ENCODE results near the gene PBX1.
"Not testable (repeated sequence)": the region's sequence is repeated elsewhere in the genome, so short reads cannot be mapped to it uniquely, and the experiment has no call there.

Gene PBX1

GRCh38 chr1:164558461-164559341 lies at the start of gene PBX1:
TSS of gene PBX1 (plus strand) at chr1:164559184.
- DNase-seq (ENCODE audit: low read depth) = peak; percentile 66

DNA sequence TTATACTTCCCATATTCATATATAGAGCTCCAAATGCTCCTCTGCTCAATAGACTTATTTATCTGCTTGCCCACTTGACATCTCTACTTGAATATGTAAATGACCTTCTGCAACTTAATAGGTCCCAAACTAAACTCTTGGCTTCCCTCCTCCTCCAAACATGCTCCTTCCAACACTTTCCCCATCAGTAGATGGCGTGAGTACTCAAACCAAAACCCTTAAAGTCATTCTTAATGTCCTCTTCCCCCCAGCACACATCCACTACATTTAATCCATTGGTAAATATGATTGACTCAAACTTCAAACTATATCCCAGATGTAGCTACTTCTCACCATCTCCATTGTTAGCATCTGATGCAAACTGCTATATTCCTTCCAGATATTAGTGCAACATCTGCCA lies 48.5 kb upstream of the PBX1 start:
- DNase-seq (ENCODE audit: low read depth) = no peak

- DNase-seq (ENCODE audit: low read depth) = no peak
Measured at GRCh38 chr1:164511001-164511705, 47.8 kb upstream of the PBX1 start.

GRCh38 chr1:164515231-164515630 lies 43.8 kb upstream of the PBX1 start:
- no peak for DNase-seq (ENCODE audit: low read depth)

DNA sequence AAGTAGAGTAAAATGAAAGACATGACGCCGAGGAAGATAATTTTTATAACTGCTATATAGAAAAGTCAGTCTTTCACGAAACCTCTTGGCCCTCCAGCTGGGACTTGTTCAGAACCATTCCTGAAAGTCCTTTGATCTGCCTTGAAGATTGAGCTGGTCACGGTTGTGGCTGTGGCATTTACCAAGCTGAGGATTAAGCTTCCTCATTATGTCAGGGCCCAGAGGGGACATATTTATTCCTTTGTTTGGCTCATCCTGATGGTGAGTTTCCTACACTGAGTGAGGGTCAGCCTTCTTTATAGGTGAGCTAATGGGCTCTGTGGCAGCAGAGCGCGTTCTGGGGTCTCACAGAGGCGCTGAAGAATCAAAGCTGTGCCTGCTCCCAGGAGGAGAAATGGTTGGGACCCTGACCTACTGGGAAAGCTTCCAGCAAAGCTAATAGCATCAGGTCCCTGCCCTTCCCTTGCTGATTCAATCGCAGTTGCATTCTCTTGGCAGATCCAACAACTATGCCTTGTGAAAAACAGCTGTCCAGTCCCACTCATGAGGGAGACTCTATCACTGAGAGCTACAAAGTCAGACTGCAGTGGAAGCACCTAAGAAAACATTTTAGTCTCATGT lies 43.2 kb upstream of the PBX1 start:
- no peak for DNase-seq (ENCODE audit: low read depth)

DNA sequence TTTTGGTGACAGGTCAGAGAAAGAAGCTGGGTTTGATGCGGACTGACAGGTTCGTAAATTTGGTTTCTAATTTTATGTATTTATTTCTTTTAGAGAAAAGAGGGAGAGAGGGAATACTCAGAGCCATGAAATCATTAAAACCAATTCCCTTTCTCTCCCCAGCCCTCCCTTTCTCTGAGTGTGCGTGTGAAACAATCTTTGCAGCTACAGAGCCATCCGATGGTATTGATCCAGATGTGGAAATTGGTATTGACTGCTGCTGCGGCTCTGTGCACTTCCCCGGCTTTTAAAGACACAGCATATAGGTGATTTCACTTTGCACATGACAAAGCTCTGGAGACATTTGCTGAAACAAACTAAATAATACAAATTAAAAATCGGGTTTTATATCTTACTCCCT lies 42.4 kb upstream of the PBX1 start:
- no peak for DNase-seq (ENCODE audit: low read depth)

DNA sequence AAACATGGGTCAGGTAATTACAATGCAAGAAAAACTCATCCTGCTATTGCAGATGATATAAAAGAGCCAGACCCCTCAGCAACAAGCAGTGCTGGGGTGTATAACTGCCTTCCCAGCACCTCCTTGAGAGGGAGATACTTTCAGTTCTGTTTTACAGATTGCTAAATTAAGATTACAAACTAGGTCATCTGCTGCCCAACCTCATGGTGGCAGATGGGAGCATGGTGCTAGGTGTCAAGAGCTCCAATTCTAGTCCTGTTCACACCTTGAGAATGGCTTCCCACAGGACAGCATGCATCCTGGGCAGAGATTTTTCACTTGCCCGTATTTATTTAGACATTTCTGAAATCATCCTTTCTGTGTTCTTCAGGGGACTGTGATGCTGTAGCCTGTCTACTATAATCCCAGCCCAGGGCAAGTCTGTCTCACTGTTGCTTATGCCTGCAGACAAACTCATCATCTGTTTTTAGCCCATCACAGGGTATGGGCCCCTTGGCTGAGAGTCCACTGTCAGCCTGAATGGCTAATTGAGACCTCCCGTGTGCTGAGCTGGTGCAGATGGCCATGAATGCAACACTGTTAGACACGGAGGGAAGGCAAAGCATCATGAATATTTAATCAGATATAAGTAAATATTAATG lies 40.2 kb upstream of the PBX1 start:
- DNase-seq (ENCODE audit: low read depth) = no peak

GRCh38 chr1:164519426-164519825 lies 39.6 kb upstream of the PBX1 start:
- DNase-seq (ENCODE audit: low read depth) = no peak

- DNase-seq (ENCODE audit: low read depth) = no peak
Measured at GRCh38 chr1:164524810-164525209, 34.2 kb upstream of the PBX1 start.

DNA sequence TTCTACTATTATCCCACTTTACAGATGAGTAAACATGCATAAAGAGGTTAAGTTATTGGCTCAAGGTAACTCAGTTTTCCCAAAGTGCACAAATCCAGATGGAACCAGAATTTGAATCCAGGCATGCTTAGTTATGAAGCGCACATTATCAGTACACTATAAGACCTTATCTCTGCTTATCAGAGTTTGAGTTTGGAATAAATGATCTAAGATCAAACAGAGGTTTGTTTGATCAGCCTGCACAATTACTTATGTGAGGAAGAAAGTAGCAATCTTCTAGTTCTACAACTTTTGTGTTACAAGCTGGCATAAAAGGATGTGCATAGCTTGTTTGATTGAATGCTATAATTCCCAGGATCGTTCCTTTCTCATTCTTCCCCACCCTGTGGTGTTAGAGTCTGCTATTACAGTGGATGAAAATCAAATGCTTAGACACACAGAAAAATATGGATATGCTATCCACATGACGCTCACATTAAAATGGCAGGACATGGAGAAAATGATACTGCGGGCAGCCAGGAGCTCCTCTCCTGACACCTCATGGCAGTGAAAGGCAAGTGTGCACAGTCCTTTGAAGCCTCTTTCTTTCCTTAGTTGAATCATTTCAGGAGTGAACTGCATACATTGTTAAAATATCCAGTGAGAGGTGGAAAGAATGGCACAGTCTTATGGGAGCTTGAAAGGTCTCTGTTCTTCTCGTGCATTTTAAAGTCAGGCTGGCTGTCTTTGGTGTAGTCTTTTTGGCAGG lies 23.9 kb upstream of the PBX1 start:
- no peak for DNase-seq (ENCODE audit: low read depth)

DNA sequence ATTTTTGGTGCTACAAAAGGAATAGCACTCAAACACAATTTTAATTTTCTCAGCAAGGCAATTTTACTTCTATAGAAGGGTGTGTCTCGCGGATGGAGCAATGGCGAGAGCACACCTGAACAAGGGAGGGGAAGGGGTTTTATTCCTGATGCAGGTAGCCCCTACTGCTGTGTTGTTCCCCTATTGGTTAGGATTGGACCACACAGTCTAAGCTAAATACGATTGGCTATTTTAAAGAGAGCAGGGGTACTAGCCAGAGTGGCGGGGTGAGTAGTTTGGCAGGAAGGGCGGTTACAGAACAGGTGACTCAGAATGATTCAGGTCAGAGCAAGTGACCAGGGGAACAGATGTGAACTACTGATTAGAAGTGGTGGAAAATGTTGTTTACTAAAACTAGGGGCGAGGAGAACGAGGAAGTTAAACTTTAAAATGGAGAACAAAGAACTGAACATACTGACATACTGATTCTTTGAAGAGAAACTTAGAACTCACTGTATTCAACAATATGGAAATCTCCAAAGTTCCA lies 6.5 kb upstream of the PBX1 start:
- DNase-seq (ENCODE audit: low read depth) = not testable (repeated sequence)

GRCh38 chr1:164557270-164557669 lies 1.7 kb upstream of the PBX1 start:
- DNase-seq (ENCODE audit: low read depth) = no peak

DNA sequence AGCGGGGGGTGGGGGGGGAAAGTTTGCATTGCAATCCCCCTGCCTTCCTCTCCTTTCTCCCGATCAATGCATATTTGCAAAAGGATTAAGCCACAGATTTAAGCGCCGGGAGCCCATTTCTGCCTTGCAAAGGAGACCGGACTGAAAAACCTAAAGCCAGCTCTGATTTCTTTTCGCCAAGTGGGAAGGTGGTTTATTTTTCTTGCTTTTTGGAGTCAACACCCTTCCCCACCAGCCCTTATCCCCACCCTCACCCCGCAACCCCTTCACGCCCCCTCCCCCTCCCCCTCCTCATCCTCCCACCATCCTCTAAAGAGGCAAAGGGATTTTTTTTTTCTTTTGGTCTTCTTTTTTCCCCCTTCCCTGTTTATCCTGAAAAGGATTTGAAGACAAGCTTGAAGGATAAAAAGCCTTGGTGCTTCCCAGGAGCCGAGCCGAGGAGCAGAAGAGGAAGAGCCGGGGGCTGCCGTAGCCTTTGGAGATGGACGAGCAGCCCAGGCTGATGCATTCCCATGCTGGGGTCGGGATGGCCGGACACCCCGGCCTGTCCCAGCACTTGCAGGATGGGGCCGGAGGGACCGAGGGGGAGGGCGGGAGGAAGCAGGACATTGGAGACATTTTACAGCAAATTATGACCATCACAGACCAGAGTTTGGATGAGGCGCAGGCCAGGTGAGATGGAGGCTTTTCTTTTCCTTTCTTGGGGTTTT lies 513 bp downstream of the PBX1 start:
- DNase-seq (ENCODE audit: low read depth) = no peak

- no peak for DNase-seq (ENCODE audit: low read depth)
Measured at GRCh38 chr1:164560121-164560541, 1.1 kb downstream of the PBX1 start.

- no peak for DNase-seq (ENCODE audit: low read depth)
Measured at GRCh38 chr1:164560556-164560955, 1.6 kb downstream of the PBX1 start.

DNA sequence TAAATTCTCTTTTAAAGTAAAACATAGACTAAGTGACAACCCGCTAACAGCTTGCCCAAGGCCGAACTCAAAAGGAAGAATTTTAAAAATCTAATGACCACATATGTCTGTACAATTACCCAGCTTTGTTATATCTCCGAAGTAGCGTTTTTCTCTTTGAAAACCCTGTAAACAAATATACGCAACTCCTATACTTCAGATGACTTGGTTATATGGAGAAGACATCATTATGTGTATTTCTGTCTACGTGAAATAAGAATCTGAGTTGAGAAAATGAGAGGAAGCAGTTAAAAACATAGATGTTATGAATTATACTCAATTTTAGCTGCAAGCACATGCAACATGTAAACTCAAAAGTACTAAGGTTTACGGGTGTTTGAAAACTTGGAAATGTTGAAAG lies 2.0 kb downstream of the PBX1 start:
- no peak for DNase-seq (ENCODE audit: low read depth)

DNA sequence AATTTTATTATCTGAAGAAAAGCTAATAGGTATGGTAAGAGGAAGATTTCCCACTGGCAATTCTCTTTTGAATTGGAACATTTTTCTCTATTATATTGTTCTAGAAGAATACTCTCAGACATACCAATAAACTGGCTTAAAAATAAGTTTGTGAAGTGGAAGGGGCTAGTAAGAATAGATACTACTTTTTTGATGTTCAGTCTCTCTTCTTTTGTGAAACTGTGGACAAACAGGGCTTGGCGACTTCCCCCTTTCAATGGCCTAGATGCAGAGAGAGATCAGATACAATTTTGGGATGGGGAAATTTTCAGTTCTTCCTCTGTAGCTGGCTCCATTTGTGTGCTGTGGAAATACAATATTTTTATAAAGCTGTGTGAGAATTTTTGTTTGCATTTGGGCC lies 2.5 kb downstream of the PBX1 start:
- no peak for DNase-seq (ENCODE audit: low read depth)

DNA sequence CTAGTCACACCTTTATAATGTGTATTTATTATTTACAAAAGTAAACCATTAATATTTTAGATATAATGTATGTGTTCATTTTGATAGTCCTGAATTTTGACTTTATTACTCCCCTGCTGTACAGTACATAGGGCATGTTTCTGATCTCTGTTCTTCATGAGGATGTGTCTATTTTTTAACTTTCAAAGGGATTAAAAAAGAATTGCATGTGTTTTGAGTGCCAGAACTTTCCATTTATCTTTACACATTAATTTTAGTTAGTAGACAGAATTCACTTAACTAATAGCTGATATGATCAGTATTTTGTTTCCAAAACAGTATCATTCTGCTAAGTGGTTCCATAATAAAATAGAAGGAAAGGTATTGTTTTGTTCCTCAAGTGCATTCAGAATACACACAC lies 3.1 kb downstream of the PBX1 start:
- DNase-seq (ENCODE audit: low read depth) = no peak

DNA sequence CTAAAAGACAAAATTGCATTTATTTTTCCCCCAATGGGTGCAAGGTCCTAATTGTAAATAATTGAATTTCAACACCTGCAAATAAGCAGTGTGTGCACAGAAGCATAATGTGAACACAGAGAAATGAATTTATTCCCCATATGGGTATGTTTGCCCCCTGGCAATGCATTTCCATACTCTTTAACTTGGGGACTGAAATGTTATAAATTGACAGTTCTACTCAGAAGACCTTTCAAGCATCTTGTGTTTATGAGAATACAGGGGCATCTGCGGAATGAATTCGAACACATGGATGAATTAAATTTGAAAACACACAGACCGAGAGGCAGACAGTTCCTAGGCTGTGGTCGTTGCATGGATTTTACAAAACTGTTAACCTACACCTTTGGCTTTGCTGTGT lies 3.5 kb downstream of the PBX1 start:
- no peak for DNase-seq (ENCODE audit: low read depth)

DNA sequence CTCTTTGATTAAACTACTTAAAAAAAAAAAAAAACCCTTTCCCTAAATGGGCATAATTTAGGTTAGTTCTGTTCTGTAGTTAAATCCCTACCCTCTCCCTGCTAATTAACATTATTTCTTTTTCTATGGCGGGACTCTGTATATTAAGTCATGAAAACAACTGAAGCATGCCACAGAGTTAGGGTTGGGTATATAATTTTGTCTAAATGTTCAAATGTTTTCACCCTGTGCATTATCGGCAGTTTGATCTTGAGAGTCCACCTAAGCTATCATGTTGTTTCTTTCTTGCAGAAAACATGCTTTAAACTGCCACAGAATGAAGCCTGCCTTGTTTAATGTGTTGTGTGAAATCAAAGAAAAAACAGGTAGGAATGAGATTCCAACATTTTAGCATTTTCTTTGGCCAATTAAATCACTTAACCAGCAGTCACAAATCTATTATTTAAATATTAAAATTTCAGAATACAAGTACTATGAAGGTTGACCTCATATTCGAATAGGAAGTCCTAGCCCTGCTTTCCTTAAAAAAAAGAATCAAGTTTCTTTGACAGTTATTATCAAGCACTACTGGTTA lies 4.0 kb downstream of the PBX1 start:
- DNase-seq (ENCODE audit: low read depth) = no peak
